GM18858 (cell line): Measurements from ENCODE around the gene PLAGL1.
"Not testable (repeated sequence)": the region's sequence is repeated elsewhere in the genome, so short reads cannot be mapped to it uniquely, and the experiment has no call there.

Experiments used
- ATAC-seq: cut with Tn5 transposase; IDR thresholded peaks from one replicate; pipeline ENCODE4 v1.9.1; 2021; ENCODE audit not compliant: unreplicated experiment

PLAGL1 gene

DNA sequence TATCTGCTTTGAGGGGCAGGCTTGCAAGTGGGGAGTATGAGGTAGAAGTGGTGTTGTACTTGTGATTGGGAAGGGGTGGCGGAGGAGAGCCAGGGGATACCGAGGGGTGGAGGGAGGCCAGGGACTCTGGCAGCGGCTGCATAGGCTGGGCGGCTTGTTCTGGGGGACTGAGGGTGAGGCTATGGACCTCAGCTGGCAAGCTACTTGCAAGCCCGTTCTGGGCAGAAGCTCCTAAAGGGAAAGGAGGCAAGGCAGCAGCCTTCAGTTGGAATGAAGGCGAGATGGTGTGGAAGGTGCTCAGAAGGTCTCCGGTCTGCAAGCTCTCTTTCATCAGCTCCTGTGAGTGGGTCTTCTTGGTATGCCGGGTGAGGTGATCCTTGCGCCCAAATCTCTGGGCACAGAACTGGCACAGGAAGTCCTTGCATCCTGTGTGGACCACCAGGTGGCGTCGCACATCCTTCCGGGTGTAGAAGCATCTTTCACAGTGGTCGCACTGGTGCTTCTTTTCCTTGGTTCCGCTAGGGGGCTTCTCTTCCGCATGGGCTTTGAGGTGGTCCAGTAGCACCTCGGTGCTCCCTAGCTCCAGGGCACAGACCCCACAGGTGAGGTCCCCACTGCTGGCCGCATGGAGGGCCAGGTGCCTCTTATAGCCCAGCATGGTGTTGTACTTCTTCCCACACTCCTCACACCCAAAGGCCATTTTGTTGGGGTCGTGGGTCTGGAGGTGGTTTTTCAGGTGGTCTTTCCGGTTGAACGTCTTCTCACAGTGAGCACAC lies 66.0 kb downstream of the PLAGL1 start:
- ATAC-seq, result no peak

DNA sequence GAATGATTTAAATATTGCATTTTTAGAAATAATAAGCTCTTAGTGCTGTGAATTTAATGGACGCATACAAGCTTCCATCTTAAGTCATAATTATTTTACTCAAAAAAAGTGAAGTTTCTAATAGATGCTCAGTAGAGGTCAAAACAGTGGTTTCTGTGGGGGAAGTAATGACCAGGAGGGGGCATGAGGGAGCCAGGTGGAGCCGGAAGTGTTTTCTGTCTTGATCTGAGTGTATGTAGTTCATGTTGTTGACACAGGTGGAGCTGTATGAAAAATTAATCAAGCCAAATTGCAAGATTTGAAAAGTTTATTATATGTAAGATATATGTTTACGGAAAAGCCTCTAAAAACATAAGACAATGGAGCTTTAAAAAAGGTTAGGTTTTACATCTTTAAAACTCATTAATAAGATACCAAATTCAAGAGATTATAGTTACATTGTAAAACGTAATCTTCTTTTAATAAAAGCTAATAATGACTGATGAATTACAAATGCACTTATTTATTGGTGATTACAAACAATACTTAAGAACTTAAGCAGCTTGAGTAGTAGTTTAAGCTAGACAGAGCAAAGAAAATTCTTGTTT lies 68.0 kb downstream of the PLAGL1 start:
- ATAC-seq, result peak; percentile 94

DNA sequence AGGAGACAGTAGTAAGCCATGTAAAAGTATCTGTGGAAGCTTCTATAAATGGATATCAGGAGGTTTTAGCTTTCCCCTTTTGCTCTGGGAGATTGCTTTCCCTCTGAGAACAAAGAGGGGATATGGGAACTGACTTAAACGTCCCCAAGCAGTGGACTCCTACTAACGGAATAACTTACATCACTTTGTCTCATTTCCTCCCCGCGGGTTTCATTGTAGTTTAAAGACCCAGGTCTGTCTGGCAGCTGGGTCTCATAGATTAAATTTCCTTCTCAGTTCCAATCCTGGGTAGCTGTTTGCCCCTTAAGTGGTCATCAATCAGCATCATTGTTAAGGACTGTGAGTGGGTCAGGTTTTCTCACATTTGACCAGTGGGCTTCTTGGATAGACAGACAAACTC lies 68.7 kb downstream of the PLAGL1 start:
- no peak for ATAC-seq

DNA sequence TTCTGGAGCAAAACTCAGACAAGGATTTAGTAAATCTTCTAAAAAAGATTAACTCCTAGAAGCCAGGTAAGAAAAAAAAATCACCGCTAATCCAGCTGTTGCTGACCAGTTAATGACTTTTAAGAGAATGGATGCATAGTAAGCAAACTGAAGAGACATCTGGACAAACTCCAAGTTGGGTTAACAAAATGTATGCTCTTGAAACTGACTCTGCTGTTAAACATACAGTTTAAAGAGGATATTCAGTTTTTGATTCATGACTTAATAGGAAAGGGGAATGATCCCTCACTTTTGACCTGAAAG lies 70.4 kb downstream of the PLAGL1 start:
- no peak for ATAC-seq

DNA sequence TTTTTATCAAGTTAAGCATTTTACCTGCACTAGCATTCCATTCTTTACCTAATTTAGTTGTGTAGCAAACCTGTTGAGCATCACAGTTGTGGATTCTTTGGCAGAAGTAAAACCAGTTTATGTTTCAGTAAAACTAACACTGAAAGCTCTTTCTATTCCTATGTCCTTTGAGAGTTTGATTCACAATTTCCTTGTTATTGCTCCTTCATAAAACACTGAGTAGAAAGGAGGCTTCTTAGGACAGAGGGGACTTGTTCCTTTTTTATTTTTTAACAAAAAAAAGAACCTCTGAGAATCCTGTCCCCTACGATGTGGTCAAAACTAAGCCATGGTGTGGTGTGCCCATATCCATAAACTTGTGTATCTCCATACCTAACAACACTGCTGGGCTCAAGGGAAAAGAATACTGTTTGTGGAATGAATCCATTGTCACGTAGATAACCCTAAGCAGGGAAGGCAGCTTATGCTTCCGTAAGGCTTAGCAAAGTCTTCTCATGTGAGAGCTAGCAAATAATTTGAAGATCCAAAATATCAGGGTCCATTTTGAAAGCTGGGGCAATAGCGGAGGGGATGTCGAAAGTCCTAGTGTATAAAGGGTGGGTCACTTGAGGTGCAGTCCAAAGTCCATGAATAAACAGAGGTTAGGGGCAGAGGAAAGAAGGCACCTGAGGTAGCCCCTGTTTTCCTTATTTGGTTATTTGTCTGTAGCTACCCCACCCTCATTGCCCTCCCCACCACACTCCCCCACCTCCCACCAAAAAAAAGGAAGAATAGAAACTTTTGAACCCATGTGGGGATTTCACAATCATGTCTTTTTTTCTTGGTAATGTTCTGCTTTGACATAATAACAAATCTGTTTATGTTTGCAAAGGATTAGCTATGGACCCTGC lies 71.0 kb downstream of the PLAGL1 start:
- ATAC-seq, result no peak

DNA sequence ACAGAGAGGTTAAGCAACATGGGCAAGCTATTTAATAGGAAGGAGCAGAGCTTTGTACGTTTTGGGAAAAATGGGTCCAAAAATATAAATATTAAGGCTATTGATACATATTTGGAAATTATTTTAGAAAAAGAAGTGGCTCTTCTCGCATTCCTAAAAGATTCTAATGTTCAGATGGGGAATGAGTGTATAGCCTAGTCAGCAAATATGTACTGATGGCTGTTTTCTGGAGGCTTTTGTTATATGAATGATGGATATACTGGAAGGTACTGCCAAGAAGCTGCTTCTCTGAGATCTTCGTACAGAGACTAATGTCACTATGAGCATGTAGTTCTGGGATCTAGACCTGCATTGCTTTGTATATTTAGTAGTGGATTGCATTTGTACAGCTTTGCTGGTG lies 71.7 kb downstream of the PLAGL1 start:
- no peak for ATAC-seq

DNA sequence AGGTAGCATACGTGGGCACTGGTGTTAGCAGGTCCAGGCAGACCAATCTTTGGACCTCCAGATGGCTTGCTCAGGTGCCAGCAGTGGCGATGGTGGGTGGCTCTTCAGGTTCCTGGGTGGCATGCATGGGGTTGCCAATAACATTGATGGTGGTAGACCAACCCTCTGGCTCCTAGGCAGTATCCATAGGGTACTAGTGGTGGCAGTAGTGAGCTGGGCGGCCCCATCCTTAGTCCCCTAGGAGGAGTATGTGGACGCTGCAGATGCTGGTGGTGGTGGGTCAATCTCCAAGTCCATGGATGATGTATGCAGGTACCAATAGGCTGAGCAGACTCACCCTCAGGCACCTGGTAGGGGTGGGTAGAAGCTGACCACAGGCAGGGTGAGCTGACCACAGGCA lies 73.2 kb downstream of the PLAGL1 start:
- ATAC-seq, result no peak

DNA sequence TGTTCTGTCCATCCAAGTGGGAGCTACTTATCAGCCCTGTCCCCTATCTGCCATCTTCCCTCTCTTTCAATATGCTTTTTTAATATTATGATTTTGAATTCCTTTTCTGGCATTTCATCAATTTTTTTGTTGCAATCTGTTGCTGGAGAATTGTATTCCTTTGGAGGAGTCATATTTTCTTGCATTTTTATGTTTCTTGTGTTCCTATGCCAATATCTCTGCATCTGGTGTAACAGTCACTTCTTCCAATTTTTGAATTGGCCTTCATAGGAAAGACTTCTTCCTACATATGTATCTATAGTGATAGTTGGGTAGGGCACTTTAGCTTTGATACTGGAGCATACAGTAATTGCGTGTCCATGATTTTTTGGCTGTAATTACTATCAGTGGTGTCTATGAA lies 73.7 kb downstream of the PLAGL1 start:
- no peak for ATAC-seq

DNA sequence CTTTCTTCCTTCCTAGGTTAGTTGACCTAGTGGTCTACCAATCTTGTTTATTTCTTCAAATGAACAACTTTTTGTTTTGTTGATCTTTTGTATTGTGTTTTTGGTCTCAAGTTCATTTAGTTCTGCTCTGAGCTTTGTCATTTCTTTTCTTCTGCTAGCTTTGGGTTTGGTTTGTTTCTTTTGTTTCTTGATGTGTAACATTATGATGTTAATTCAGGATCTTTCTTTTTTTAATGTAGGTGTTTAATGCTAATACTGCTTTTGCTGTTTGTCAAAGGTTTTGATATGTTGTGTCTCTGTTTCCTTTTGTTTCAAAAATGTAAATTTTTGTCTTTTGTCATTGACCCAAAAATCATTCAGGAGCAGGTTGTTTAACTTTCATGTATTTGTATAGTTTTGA lies 78.1 kb downstream of the PLAGL1 start:
- ATAC-seq, result no peak

DNA sequence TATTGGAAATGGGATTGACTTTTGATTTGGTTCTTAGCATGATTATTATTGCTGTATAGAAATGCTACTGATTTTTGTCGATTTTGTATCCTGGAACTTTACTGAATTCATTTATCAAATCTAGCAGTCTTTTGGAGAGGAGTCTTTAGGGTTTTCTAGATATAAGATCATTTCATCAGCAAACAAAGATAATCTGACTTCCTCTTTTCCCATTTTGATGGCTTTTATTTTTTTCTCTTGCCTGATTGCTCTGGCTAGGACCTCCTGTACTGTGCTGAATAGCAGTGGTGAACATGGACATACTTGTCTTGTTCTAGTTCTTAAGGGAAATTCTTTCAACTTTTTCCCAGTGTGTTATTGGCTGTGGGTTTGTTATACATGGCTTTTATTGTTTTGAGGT lies 79.2 kb downstream of the PLAGL1 start:
- ATAC-seq, result no peak

DNA sequence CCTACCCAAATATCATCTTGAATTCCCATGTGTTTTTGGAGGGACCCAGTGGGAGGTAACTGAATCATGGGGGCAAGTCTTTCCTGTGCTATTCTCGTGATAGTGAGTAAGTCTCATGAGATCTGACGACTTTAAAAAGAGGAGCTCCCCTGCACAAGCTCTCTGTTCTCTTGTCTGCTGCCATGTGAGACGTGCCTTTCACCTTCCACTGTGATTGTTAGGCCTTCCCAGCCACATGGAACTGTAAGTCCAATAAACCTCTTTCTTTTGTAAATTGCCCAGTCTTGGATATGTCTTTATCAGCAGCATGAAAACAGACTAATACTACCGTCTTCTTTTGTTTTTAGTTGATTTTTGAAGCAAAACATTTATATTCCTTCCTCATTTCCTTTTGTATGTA lies 91.0 kb downstream of the PLAGL1 start:
- not testable (repeated sequence) for ATAC-seq

DNA sequence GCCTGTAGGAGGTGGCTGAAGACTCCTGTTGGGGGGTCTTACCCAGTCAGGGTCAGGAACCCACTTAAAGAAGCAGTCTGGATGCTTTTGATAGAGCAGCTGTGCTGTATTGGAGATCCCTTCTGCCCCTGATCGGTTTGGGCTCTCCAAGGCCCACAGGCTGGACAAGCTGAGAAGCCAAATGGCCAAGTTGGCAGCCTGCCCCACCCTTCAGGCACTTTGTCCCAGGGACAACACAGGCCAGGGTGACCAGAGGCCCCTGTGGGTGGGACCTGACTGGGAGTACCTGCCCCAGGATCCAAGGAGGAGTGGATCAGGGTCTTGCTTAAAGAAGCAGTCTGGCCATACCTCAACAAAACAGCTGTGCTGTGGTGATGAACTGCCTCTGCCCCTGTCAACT lies 95.4 kb downstream of the PLAGL1 start:
- no peak for ATAC-seq

DNA sequence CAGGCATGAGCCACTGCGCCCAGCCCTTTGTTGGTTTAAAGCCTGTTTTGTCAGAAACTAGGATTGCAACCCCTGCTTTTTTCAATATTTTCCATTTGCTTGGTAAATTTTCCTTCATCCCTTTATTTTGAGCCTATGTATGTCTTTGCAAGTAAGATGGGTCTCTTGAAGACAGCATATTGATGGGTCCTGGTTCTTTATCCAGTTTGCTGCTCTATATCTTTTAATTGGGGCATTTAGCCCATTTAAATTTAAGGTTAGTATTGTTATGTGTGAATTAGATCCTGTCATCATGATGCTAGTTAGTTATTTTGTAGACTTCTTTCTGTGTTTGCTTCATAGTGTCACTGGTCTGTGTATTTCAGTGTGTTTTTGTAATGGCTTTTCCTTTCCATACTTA lies 97.0 kb downstream of the PLAGL1 start:
- ATAC-seq, result no peak

DNA sequence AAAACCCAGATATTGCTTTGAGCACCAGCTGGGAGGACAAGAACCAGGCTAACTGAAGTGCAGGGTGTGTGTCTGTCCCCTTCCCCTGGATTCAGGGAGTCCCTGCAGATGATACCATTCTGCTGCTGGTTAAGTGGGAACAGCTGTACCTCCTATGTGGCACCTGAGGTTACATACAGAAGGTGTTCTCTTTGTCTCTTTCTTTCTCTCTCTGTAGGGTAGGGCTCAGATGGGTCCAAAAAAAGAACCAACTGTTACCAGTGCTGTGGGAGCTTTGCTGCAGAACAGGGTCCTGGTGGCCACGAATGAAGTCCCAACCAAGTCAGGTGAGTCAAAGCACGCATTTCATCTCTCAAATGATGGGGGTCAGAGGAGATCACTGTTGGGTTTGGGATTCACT lies 105.2 kb downstream of the PLAGL1 start:
- no peak for ATAC-seq

DNA sequence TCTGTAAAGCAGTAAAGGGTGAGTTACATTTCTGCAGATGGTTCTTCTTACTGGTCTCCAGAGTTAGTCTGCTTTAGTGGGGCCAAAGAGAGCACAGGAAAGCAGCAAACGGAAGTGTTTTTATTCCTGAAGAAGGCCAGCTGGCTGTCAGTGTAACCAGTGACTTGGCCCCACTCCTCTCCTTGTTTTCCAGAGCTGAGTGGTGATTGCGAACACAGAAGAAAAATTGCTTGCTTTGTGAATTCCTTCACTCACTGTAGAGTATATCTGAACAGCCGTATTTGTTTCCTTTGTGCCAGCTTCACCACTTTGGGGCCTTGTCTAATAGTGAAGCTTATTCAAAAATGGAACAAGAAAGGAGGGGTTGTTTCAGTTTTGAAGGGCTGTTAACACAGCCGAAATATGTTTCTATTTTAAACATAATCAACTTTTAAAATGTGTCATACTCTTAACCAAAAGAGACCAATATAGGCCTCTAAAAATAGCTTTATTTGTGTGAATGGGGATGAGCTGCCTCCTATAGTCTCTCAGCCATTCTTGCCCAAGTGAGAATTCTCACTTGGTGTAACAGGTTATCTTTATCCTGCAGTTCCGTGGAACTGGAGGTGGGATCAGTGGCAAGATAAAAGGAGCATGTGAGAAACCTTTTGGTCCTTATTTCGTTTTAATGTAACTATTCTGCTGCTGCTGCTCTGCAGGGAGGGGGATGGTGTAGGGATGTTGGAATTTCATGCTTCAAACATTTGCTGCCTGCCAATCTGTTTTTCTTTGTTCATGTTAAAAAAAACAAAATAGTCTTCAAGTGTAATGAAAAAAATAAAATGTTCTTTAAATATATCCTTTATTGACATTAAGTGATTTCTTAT lies 105.9 kb downstream of the PLAGL1 start:
- ATAC-seq, result peak; percentile 97

DNA sequence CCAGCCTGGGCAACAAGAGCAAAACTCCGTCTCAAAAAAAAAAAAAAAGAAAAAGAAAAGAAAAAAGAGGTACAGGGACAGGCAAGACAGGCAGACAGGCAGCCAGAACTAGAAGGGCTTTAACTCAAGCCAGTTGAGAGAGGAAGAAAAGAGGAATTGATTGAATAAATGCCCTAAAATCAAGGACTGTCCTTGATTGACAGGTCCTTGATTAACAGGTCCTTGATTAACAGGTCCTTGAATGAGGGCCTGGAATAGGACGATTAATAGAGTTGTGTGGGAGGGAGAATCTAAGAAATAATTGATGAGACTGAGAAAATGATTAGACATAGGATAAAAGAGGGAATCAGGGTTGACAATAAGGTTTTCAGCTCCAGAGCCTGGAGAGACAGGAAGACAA lies 107.7 kb downstream of the PLAGL1 start:
- ATAC-seq, result no peak

DNA sequence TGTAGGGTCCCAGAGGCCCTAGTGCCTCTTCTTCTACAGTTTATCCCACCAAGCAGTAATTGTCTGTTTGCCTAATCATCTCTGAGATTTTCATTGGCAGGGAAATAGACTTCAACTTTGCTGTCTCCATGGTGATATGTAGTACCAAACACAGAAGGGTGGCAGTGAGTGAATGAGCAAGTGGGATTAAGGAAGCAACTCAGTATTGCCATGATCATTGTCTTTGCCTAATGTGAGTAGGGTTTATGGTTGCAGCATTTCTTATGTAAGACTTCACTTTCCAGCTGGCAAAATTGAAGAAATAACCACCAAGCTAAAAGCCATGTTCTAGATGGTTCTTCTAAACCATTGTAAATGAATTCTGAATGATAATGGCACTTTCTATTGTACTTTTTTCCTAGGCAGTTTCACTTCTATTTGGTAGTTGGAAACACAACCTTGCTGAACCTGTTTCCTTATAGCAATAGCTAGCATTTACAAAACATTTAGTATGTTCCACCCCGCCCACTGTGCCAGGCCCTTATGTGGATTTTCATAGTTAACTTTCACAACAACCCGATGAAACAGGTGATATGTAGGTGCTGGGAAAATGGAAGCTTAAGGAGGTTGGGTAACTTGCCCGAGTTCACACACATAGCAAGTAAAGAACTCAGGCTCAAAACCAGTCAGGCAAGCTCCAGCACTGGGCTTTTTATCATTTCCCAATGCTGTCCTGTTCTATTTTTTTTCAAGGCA lies 111.8 kb downstream of the PLAGL1 start:
- no peak for ATAC-seq

DNA sequence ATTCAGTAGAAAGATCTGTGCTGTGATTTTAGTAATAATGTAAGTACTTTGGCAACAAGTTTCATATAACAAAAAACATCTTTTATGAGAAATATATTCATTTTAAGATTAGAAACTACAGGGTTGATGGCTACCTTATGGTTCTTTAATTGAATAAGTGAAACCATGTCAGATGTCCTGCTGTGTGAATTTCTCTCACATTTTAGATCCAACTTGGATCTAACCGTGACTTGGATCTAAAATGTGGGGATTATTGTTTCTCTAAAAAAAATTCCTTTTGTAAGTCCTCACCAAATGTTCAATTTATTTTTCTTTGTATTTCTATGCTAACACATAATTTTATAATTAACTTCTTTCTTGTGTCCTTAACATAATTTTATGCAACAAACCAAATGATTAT lies 113.4 kb downstream of the PLAGL1 start:
- ATAC-seq, result no peak
